Stimulated activated CD4-positive, alpha-beta T cell treated with anti-CD3 and anti-CD28 coated beads, Interleukin-4, amount 100 ng/mL, for 1 hour (primary cell): ENCODE results near the gene TMEM209.

Experiments used
- DNase-seq: peaks from one replicate; pipeline ENCODE4 v3.0.0-alpha.2; 2020

The TMEM209 gene

DNA sequence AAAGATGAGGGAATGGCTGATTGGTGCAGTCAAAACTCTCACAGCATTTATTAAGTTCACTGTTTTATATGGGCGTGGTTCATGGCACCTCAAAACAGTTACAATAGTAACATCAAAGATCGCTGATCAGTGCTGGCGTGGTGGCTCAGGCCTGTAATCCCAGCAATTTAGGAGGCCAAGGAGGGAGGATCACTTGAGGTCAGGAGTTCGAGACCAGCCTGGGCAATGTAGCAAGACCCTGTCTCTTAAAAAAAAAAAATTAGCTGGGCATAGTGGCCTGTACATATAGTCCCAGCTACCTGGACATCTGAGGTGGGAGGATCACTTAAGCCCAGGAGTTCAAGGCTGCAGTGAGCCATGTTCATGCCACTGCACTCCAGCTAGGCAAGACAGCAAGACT is 86.4 kb downstream of the TMEM209 start:
- no peak for DNase-seq

- DNase-seq: no peak
Observed at GRCh38 chr7:130118294-130118693, 86.9 kb downstream of the TMEM209 start.

DNA sequence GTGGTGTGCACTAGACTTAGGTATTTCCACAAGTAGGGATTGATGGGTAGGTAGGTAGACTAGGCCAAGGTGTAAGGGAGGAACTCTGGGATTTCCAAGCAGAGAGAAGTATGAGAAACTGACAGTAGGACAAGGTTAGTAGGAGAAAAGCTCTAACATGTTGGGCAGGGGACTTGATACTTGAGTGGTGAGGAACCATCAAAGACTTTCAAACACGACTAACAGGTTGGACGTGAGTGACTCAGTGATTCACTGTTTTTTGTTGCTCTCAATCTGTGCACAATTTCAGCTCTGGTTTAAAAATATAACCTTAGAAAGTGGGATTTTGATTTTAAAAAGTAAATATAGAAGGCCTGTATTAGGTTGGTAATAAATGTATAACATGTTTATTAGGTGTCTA is 90.4 kb downstream of the TMEM209 start:
- no peak for DNase-seq
